Activated naive CD8-positive, alpha-beta T cell treated with anti-CD3 and anti-CD28 coated beads for 36 hours (primary cell): ENCODE results near the gene NCK1. TPM values are rescaled to one million over a fixed set of nuclear protein-coding genes. Genes with fewer than 3 reads are reported as not detected.

Source experiments
- DNase-seq: peaks from one replicate; pipeline ENCODE4 v3.0.0; 2021
- H3K27ac Mint-ChIP-seq: one replicate; pipeline ENCODE4 v1.8.0; 2022; ENCODE audit warnings: mild to moderate bottlenecking, moderate library complexity, mixed read lengths
- H3K27me3 Mint-ChIP-seq: one replicate; pipeline ENCODE4 v1.8.0; 2022; ENCODE audit warnings: mild to moderate bottlenecking, mixed read lengths
- H3K36me3 Mint-ChIP-seq: one replicate; pipeline ENCODE4 v1.8.0; 2021; ENCODE audit warnings: mild to moderate bottlenecking, mixed read lengths
- H3K4me1 Mint-ChIP-seq: one replicate; pipeline ENCODE4 v1.8.0; 2021; ENCODE audit warnings: mixed read lengths
- H3K4me3 Mint-ChIP-seq: one replicate; pipeline ENCODE4 v1.8.0; 2022; ENCODE audit warnings: mild to moderate bottlenecking, moderate library complexity, mixed read lengths
- H3K9me3 Mint-ChIP-seq: one replicate; pipeline ENCODE4 v1.8.0; 2022; ENCODE audit warnings: mixed read lengths
- total RNA-seq, 2 experiments: library from RNA; stranded (reverse); gene quantifications; one replicate each; pipeline ENCODE4 v1.2.3, GENCODE V29; 2021

The NCK1 gene
- total RNA-seq, 2 experiments from 2014 or later = 25.5 to 27.7 TPM

- DNase-seq = no peak
- Mint-ChIP-seq H3K4me1 (peaks cover 52% of the 10 kb centered on the region), H3K27ac (no peak overlapping the region), H3K36me3 (peaks cover 49% of the 10 kb centered on the region), H3K27me3 (no peaks in the 10 kb centered on the region), H3K4me3 (no peak overlapping the region), H3K9me3 (peaks cover 11% of the 10 kb centered on the region)
These were observed 76.3 kb downstream of the NCK1 start for GRCh38 chr3:136938334-136938733.

- Mint-ChIP-seq H3K36me3 (peaks cover 41% of the 10 kb centered on the region), H3K4me1 (peaks cover 46% of the 10 kb centered on the region), H3K27ac (peak overlapping the region; percentile 68), H3K9me3 (peaks cover 11% of the 10 kb centered on the region), H3K27me3 (no peaks in the 10 kb centered on the region), H3K4me3 (peak overlapping the region; percentile 52)
- DNase-seq = no peak
These were observed 77.5 kb downstream of the NCK1 start for GRCh38 chr3:136939489-136939888.

GRCh38 chr3:136942803-136943202 is 80.8 kb downstream of the NCK1 start:
- Mint-ChIP-seq H3K9me3 (peaks cover 2% of the 10 kb centered on the region), H3K27ac (no peak overlapping the region), H3K27me3 (no peaks in the 10 kb centered on the region), H3K4me3 (no peak overlapping the region), H3K36me3 (peaks cover 24% of the 10 kb centered on the region), H3K4me1 (peaks cover 43% of the 10 kb centered on the region)
- no peak for DNase-seq

GRCh38 chr3:136943436-136943835 is 81.4 kb downstream of the NCK1 start:
- Mint-ChIP-seq H3K27me3 (no peaks in the 10 kb centered on the region), H3K9me3 (peaks cover 2% of the 10 kb centered on the region), H3K4me1 (peaks cover 38% of the 10 kb centered on the region), H3K27ac (no peak overlapping the region), H3K4me3 (no peak overlapping the region), H3K36me3 (peaks cover 21% of the 10 kb centered on the region)
- no peak for DNase-seq

GRCh38 chr3:136946978-136947377 is 85.0 kb downstream of the NCK1 start:
- no peaks in the 10 kb centered on the region for H3K9me3 Mint-ChIP-seq
- no peak overlapping the region for H3K27ac Mint-ChIP-seq
- H3K27me3 Mint-ChIP-seq = no peaks in the 10 kb centered on the region

GRCh38 chr3:136947477-136947876 is 85.5 kb downstream of the NCK1 start:
- H3K4me1 Mint-ChIP-seq = peaks cover 15% of the 10 kb centered on the region
- DNase-seq = no peak
- H3K9me3 Mint-ChIP-seq = no peaks in the 10 kb centered on the region
- peak overlapping the region; percentile 20 for H3K27ac Mint-ChIP-seq
- H3K27me3 Mint-ChIP-seq = no peaks in the 10 kb centered on the region
- peaks cover 19% of the 10 kb centered on the region for H3K36me3 Mint-ChIP-seq
- no peak overlapping the region for H3K4me3 Mint-ChIP-seq

More at GRCh38 chr3:136946978-136947377, 85.0 kb downstream of the NCK1 start:
- peaks cover 19% of the 10 kb centered on the region for H3K36me3 Mint-ChIP-seq
- no peak for DNase-seq
- H3K4me3 Mint-ChIP-seq = no peak overlapping the region
- peaks cover 20% of the 10 kb centered on the region for H3K4me1 Mint-ChIP-seq

- H3K9me3 Mint-ChIP-seq = no peaks in the 10 kb centered on the region
- H3K27ac Mint-ChIP-seq = no peak overlapping the region
- no peak overlapping the region for H3K4me3 Mint-ChIP-seq
- H3K27me3 Mint-ChIP-seq = no peaks in the 10 kb centered on the region
- peaks cover 11% of the 10 kb centered on the region for H3K4me1 Mint-ChIP-seq
- no peak for DNase-seq
- H3K36me3 Mint-ChIP-seq = peaks cover 18% of the 10 kb centered on the region
These were observed 87.1 kb downstream of the NCK1 start for GRCh38 chr3:136949146-136949545.

- Mint-ChIP-seq H3K4me1 (peaks cover 12% of the 10 kb centered on the region), H3K27me3 (no peaks in the 10 kb centered on the region), H3K36me3 (peaks cover 18% of the 10 kb centered on the region), H3K4me3 (no peak overlapping the region), H3K27ac (no peak overlapping the region), H3K9me3 (no peaks in the 10 kb centered on the region)
- DNase-seq = no peak
These were observed 87.7 kb downstream of the NCK1 start for GRCh38 chr3:136949708-136950107.

GRCh38 chr3:136950623-136951022 is 88.6 kb downstream of the NCK1 start:
- no peak for DNase-seq
- Mint-ChIP-seq H3K4me1 (peaks cover 19% of the 10 kb centered on the region), H3K27me3 (no peaks in the 10 kb centered on the region), H3K9me3 (no peaks in the 10 kb centered on the region), H3K27ac (no peak overlapping the region), H3K4me3 (no peak overlapping the region), H3K36me3 (peaks cover 16% of the 10 kb centered on the region)

- H3K4me3 Mint-ChIP-seq = no peak overlapping the region
- H3K4me1 Mint-ChIP-seq = peaks cover 14% of the 10 kb centered on the region
- H3K36me3 Mint-ChIP-seq = peaks cover 10% of the 10 kb centered on the region
- no peak for DNase-seq
- H3K27ac Mint-ChIP-seq = no peak overlapping the region
- H3K9me3 Mint-ChIP-seq = no peaks in the 10 kb centered on the region
- H3K27me3 Mint-ChIP-seq = no peaks in the 10 kb centered on the region
These were observed 90.3 kb downstream of the NCK1 start for GRCh38 chr3:136952292-136952691.

GRCh38 chr3:136954251-136954650 is 92.2 kb downstream of the NCK1 start:
- no peak overlapping the region for H3K4me3 Mint-ChIP-seq
- H3K27ac Mint-ChIP-seq = no peak overlapping the region
- H3K9me3 Mint-ChIP-seq = no peaks in the 10 kb centered on the region
- DNase-seq = no peak
- H3K36me3 Mint-ChIP-seq = peaks cover 4% of the 10 kb centered on the region
- H3K4me1 Mint-ChIP-seq = peaks cover 10% of the 10 kb centered on the region
- no peaks in the 10 kb centered on the region for H3K27me3 Mint-ChIP-seq

- Mint-ChIP-seq H3K9me3 (no peaks in the 10 kb centered on the region), H3K4me3 (no peak overlapping the region), H3K27ac (no peak overlapping the region), H3K4me1 (peaks cover 10% of the 10 kb centered on the region), H3K27me3 (no peaks in the 10 kb centered on the region), H3K36me3 (peaks cover 4% of the 10 kb centered on the region)
- no peak for DNase-seq
These were observed 93.2 kb downstream of the NCK1 start for GRCh38 chr3:136954980-136955780.

GRCh38 chr3:136955813-136956212 is 93.8 kb downstream of the NCK1 start:
- no peak for DNase-seq
- Mint-ChIP-seq H3K4me1 (peaks cover 10% of the 10 kb centered on the region), H3K27ac (no peak overlapping the region), H3K27me3 (no peaks in the 10 kb centered on the region), H3K4me3 (no peak overlapping the region), H3K9me3 (no peaks in the 10 kb centered on the region), H3K36me3 (peaks cover 6% of the 10 kb centered on the region)

GRCh38 chr3:136956971-136957370 is 95.0 kb downstream of the NCK1 start:
- H3K36me3 Mint-ChIP-seq = peaks cover 6% of the 10 kb centered on the region
- H3K27me3 Mint-ChIP-seq = no peaks in the 10 kb centered on the region
- no peak overlapping the region for H3K27ac Mint-ChIP-seq
- H3K4me3 Mint-ChIP-seq = no peak overlapping the region
- H3K4me1 Mint-ChIP-seq = peaks cover 8% of the 10 kb centered on the region
- no peaks in the 10 kb centered on the region for H3K9me3 Mint-ChIP-seq
- DNase-seq = no peak

- no peak within 1 kb of the TSS for H3K27ac Mint-ChIP-seq
- no peak within 1 kb of the TSS for H3K4me3 Mint-ChIP-seq
These were observed 95.8 kb downstream of the NCK1 start, which contains the start of gene IL20RB for GRCh38 chr3:136957751-136958288. Gene IL20RB (plus strand): TSS chr3:136957983. CDS start chr3:136958114, 131 bp downstream.

GRCh38 chr3:136958939-136959338 is 96.9 kb downstream of the NCK1 start:
- H3K4me1 Mint-ChIP-seq = peaks cover 8% of the 10 kb centered on the region
- DNase-seq = no peak
- H3K9me3 Mint-ChIP-seq = no peaks in the 10 kb centered on the region
- no peak overlapping the region for H3K4me3 Mint-ChIP-seq
- no peaks in the 10 kb centered on the region for H3K27me3 Mint-ChIP-seq
- peaks cover 5% of the 10 kb centered on the region for H3K36me3 Mint-ChIP-seq
- H3K27ac Mint-ChIP-seq = no peak overlapping the region

More at GRCh38 chr3:136957751-136958288, 95.8 kb downstream of the NCK1 start, which contains the start of gene IL20RB:
- no peaks in the 10 kb centered on the region for H3K9me3 Mint-ChIP-seq
- peaks cover 8% of the 10 kb centered on the region for H3K36me3 Mint-ChIP-seq
- H3K27me3 Mint-ChIP-seq = no peaks in the 10 kb centered on the region
- DNase-seq = no peak
- H3K4me1 Mint-ChIP-seq = peaks cover 8% of the 10 kb centered on the region
